ENCODE data around the gene AGTR1. TPM values are rescaled to one million over a fixed set of nuclear protein-coding genes. Genes with fewer than 3 reads are reported as not detected.

AGTR1 gene
- total and polyA plus RNA-seq, 2 of the 13 experiments (the other 11 are each of a cell fraction or from before 2014, with no cell fraction given) = 0.64 to 1.5 TPM

DNA sequence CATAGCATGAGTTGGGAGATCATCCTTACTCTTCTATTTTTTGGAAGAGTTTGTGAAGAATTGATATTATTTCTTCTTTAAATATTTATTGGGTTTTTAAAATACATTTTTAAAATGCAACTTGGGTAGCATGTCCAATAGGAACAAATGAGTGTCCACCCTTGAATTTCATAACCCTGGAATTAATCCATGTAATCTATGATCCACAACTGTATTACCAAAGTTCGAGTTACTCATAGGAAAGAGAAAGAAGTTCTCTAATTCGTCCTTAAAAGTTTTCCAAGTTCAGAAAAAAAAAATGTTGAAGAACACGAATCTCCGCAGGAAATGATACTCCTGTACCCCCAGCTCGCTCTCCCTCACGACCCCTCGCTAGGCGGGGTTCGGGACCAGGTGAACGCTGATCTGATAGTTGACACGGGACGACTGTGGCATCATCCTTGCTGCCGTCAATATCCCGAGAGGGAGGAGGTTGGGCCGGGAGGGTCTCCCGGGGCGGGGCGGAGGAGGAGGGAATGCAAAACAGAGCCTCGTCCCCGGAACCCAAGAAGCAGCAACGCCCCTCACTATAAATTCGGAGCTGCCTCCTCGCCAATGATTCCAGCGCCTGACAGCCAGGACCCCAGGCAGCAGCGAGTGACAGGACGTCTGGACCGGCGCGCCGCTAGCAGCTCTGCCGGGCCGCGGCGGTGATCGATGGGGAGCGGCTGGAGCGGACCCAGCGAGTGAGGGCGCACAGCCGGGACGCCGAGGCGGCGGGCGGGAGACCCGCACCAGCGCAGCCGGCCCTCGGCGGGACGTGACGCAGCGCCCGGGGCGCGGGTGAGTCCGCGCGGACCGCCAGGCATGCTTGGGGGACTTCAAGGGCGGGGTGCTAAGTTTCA lies at the start of gene AGTR1 (continued):
- TF ChIP-seq, protein P1, sequence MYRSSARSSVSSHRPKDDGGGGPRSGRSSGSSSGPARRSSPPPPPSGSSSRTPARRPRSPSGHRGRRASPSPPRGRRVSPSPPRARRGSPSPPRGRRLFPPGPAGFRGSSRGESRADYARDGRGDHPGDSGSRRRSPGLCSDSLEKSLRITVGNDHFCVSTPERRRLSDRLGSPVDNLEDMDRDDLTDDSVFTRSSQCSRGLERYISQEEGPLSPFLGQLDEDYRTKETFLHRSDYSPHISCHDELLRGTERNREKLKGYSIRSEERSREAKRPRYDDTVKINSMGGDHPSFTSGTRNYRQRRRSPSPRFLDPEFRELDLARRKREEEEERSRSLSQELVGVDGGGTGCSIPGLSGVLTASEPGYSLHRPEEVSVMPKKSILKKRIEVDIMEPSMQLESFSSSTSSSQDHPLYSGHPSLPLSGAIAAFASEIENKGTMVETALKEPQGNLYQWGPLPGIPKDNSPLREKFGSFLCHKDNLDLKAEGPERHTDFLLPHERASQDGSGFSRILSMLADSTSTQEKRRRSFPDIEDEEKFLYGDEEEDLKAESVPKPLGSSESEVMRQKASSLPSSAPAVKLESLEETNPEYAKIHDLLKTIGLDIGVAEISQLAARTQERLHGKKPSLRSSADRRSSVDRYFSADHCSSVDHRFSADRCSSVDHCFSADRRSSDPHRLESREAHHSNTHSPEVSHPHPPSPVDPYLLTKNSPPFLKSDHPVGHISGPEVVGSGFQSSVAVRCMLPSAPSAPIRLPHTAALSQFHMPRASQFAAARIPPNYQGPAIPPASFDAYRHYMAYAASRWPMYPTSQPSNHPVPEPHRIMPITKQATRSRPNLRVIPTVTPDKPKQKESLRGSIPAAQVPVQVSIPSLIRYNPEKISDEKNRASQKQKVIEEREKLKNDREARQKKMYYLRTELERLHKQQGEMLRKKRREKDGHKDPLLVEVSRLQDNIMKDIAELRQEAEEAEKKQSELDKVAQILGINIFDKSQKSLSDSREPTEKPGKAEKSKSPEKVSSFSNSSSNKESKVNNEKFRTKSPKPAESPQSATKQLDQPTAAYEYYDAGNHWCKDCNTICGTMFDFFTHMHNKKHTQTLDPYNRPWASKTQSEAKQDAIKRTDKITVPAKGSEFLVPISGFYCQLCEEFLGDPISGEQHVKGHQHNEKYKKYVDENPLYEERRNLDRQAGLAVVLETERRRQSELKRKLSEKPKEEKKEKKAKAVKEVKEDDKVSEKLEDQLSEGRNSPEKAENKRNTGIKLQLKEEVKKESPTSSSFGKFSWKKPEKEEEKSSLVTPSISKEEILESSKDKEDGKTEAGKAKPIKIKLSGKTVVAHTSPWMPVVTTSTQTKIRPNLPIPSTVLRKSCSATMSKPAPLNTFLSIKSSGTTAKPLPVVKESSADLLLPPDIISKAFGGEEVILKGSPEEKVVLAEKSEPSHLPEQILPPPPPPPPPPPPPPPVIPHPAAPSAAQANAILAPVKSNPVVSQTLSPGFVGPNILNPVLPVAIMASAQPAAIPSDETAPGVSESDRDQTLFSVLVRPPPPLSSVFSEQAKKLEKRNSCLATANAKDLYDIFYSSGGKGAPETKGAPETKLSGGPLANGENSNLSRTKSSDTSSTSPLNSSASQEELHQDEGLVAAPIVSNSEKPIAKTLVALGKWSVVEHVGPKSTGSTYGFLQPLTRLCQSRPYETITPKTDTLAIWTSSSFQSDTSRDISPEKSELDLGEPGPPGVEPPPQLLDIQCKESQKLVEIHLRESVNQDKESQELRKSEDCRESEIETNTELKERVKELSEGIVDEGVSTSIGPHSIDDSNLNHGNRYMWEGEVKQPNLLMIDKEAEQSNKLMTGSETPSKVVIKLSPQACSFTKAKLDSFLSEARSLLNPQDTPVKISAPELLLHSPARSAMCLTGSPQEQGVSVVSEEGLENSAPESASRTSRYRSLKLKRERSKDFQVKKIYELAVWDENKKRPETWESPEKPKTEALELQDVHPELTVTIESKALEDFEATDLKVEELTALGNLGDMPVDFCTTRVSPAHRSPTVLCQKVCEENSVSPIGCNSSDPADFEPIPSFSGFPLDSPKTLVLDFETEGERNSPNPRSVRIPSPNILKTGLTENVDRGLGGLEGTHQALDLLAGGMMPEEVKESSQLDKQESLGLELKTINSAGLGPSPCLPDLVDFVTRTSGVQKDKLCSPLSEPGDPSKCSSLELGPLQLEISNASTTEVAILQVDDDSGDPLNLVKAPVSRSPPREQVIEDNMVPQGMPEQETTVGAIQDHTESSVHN (CRISPR knock-in tag; IDR thresholded peaks at IDR 0.05) = no peak
- no peak for TF ChIP-seq ZNF251 (CRISPR knock-in tag; IDR thresholded peaks at IDR 0.05)
- peak; percentile 77; the same call in 1 of the 2 replicates for TF ChIP-seq MTA1 (CRISPR knock-in tag; IDR thresholded peaks at IDR 0.05; ENCODE audit: borderline replicate concordance)
- TF ChIP-seq ZBTB42 (CRISPR knock-in tag; IDR thresholded peaks at IDR 0.05) = no peak
- TF ChIP-seq SCMH1 (CRISPR knock-in tag; IDR thresholded peaks at IDR 0.05; ENCODE audit: borderline replicate concordance) = no peak
- TF ChIP-seq HOXA9 (CRISPR knock-in tag; IDR thresholded peaks at IDR 0.05; ENCODE audit: borderline replicate concordance) = no peak
- no peak for TF ChIP-seq PHB2 (IDR thresholded peaks at IDR 0.05; ENCODE audit: partially characterized antibody)
- TF ChIP-seq SMAD1 (CRISPR knock-in tag; IDR thresholded peaks at IDR 0.05; ENCODE audit: borderline replicate concordance, low read depth) = no peak
- no peak for TF ChIP-seq DNMT3B (CRISPR knock-in tag; conservative IDR thresholded peaks at IDR 0.05)
- TF ChIP-seq KDM3A (CRISPR knock-in tag; IDR thresholded peaks at IDR 0.05; ENCODE audit: low read depth) = no peak
- TF ChIP-seq, protein P2, sequence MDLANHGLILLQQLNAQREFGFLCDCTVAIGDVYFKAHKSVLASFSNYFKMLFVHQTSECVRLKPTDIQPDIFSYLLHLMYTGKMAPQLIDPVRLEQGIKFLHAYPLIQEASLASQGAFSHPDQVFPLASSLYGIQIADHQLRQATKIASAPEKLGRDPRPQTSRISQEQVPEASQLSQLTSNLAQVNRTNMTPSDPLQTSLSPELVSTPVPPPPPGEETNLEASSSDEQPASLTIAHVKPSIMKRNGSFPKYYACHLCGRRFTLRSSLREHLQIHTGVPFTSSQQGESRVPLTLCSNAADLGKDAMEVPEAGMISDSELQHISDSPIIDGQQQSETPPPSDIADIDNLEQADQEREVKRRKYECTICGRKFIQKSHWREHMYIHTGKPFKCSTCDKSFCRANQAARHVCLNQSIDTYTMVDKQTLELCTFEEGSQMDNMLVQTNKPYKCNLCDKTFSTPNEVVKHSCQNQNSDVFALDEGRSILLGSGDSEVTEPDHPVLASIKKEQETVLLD (CRISPR knock-in tag; IDR thresholded peaks at IDR 0.05; ENCODE audit: low read depth) = no peak
- TF ChIP-seq, protein P3, sequence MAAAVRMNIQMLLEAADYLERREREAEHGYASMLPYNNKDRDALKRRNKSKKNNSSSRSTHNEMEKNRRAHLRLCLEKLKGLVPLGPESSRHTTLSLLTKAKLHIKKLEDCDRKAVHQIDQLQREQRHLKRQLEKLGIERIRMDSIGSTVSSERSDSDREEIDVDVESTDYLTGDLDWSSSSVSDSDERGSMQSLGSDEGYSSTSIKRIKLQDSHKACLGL (CRISPR knock-in tag; IDR thresholded peaks at IDR 0.05) = no peak
- no peak for TF ChIP-seq ZSCAN22 (CRISPR knock-in tag; IDR thresholded peaks at IDR 0.05)
- TF ChIP-seq RAD51 (IDR thresholded peaks at IDR 0.05; ENCODE audit: borderline replicate concordance) = no peak
- TF ChIP-seq SYNCRIP (IDR thresholded peaks at IDR 0.05; ENCODE audit: insufficient read depth, low read depth, low read length) = no peak
- TF ChIP-seq, protein P4, sequence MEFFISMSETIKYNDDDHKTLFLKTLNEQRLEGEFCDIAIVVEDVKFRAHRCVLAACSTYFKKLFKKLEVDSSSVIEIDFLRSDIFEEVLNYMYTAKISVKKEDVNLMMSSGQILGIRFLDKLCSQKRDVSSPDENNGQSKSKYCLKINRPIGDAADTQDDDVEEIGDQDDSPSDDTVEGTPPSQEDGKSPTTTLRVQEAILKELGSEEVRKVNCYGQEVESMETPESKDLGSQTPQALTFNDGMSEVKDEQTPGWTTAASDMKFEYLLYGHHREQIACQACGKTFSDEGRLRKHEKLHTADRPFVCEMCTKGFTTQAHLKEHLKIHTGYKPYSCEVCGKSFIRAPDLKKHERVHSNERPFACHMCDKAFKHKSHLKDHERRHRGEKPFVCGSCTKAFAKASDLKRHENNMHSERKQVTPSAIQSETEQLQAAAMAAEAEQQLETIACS (CRISPR knock-in tag; IDR thresholded peaks at IDR 0.05) = no peak
- TF ChIP-seq TEAD2 (CRISPR knock-in tag; IDR thresholded peaks at IDR 0.05) = no peak
- no peak for TF ChIP-seq SRSF9 (IDR thresholded peaks at IDR 0.05; ENCODE audit: borderline replicate concordance, insufficient read depth, low read depth, low read length, poor library complexity, severe bottlenecking)
